Measurements from ENCODE around the gene UFC1. TPM values are rescaled to one million over a fixed set of nuclear protein-coding genes. Genes with fewer than 3 reads are reported as not detected.
A peak's percentile ranks its signal among the peaks of the same experiment; 100 is the strongest.

The UFC1 gene
- total RNA-seq, 4 donors from 2014 or later: 68.3 to 79.9 (median 76.7) TPM

DNA sequence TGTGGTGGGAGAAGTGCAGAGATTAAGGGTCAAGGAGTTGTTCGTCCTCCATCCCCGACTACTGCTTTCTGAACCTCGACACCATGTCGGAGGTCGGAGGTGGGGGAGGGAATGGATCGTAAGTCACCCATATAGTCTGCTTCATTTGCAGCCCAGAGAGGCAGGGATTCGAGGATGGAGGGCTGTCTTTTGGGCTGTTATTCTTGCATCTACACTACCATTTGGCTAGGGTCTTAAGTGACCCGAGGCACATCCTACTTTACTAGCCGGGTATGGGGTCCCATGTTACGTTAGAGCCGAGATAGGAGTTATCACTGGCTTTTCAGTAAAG, 6.1 kb downstream of the UFC1 start:
- WGBS, 2 donors: 14% methylated on average over 7 of the region's 11 CpGs
- H3K9me3 ChIP-seq: no peaks in the 10 kb centered on the region
- peak overlapping the region; percentile 77 to 99 (median 84) for H3K4me3 ChIP-seq
- intact Hi-C loops (cut with DNase I): no loop called here
- no peak for TF ChIP-seq POLR2A (IDR thresholded peaks at IDR 0.05)
- TF ChIP-seq, protein P1, sequence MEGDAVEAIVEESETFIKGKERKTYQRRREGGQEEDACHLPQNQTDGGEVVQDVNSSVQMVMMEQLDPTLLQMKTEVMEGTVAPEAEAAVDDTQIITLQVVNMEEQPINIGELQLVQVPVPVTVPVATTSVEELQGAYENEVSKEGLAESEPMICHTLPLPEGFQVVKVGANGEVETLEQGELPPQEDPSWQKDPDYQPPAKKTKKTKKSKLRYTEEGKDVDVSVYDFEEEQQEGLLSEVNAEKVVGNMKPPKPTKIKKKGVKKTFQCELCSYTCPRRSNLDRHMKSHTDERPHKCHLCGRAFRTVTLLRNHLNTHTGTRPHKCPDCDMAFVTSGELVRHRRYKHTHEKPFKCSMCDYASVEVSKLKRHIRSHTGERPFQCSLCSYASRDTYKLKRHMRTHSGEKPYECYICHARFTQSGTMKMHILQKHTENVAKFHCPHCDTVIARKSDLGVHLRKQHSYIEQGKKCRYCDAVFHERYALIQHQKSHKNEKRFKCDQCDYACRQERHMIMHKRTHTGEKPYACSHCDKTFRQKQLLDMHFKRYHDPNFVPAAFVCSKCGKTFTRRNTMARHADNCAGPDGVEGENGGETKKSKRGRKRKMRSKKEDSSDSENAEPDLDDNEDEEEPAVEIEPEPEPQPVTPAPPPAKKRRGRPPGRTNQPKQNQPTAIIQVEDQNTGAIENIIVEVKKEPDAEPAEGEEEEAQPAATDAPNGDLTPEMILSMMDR (IDR thresholded peaks at IDR 0.05): no peak
- peaks cover 13 to 59% (median 26%) of the 10 kb centered on the region in 3 donors for H3K4me1 ChIP-seq
- H3K27me3 ChIP-seq: no peaks in the 10 kb centered on the region
- no peak for DNase-seq
- H3K36me3 ChIP-seq: peaks cover 0 to 64% (median 8%) of the 10 kb centered on the region in 3 donors
- H3K27ac ChIP-seq: peak overlapping the region; percentile 87 to 96 (median 94)

DNA sequence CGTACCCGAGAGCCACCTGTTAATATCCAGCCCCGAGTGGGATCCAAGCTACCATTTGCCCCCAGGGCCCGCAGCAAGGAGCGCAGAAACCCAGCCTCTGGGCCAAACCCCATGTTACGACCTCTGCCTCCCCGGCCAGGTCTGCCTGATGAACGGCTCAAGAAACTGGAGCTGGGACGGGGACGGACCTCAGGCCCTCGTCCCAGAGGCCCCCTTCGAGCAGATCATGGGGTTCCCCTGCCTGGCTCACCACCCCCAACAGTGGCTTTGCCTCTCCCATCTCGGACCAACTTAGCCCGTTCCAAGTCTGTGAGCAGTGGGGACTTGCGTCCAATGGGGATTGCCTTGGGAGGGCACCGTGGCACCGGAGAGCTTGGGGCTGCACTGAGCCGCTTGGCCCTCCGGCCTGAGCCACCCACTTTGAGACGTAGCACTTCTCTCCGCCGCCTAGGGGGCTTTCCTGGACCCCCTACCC, 6.9 kb downstream of the UFC1 start:
- intact Hi-C loops (cut with DNase I): no loop called here
- no peaks in the 10 kb centered on the region for H3K9me3 ChIP-seq
- H3K4me1 ChIP-seq: peaks cover 19 to 59% (median 33%) of the 10 kb centered on the region in 3 donors
- H3K27me3 ChIP-seq: no peaks in the 10 kb centered on the region
- no peak for DNase-seq
- H3K36me3 ChIP-seq: peaks cover 0 to 67% (median 8%) of the 10 kb centered on the region in 3 donors
- TF ChIP-seq POLR2A (IDR thresholded peaks at IDR 0.05): no peak
- TF ChIP-seq, protein P1 (IDR thresholded peaks at IDR 0.05): no peak
- 92 to 93% methylated on average over 14 to 18 of the region's 22 CpGs for WGBS, 2 donors
- H3K27ac ChIP-seq: no peak overlapping the region
- peak overlapping the region in 2 of 4 donors; percentile 80 to 89 for H3K4me3 ChIP-seq

DNA sequence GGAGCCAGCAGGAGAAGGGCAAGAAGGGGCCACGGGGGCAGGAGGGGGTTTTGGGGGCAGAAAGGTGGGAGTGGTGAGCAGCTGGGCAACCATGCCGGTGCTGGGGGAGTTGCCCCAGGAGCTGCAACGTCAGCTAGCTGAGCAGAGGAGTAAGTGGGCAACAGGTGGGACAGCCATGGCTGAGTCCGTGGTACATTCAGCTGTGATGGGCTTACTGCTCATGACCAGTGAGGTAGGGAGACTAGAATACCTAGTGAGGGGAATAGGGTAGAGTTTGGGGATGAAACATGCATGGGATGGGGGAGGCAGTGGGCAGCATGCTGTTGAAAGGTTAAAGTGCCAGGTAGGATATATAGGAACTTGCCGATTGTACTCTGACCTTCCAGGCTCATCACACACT, 7.9 kb downstream of the UFC1 start:
- no peak for TF ChIP-seq POLR2A (IDR thresholded peaks at IDR 0.05)
- TF ChIP-seq, protein P1 (IDR thresholded peaks at IDR 0.05): no peak
- H3K4me3 ChIP-seq: no peak overlapping the region
- no peak overlapping the region for H3K27ac ChIP-seq

DNA sequence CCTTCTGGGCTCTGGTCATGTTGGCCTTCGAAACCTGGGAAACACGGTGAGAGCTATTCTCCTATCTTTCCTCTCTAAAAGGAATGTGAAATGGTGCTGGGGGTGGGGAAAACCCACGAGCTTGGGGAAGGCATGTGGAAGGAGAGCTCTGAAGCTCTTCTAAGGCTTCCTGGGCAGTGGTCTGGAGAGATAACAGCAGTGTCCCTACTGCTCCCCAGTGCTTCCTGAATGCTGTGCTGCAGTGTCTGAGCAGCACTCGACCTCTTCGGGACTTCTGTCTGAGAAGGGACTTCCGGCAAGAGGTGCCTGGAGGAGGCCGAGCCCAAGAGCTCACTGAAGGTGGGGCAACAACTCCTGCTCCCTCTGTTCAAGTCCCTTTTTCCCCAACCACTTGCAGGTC, 8.3 kb downstream of the UFC1 start:
- intact Hi-C loops (cut with DNase I): no loop called here
- H3K4me3 ChIP-seq: no peak overlapping the region
- DNase-seq: no peak
- no peaks in the 10 kb centered on the region for H3K9me3 ChIP-seq
- H3K27ac ChIP-seq: no peak overlapping the region
- WGBS, 2 donors: 71 to 74% methylated on average over 4 to 7 of the region's 7 CpGs
- H3K4me1 ChIP-seq: peaks cover 21 to 62% (median 36%) of the 10 kb centered on the region in 3 donors
- H3K36me3 ChIP-seq: peaks cover 0 to 62% (median 8%) of the 10 kb centered on the region in 3 donors
- no peak for TF ChIP-seq POLR2A (IDR thresholded peaks at IDR 0.05)
- TF ChIP-seq, protein P1 (IDR thresholded peaks at IDR 0.05): no peak
- H3K27me3 ChIP-seq: no peaks in the 10 kb centered on the region

More for the DNA sequence above, 7.9 kb downstream of the UFC1 start:
- 88 to 91% methylated on average over 4 to 5 of the region's 5 CpGs for WGBS, 2 donors
- Histone ChIP-seq H3K4me1 (peaks cover 20 to 58% (median 33%) of the 10 kb centered on the region in 3 donors), H3K27me3 (no peaks in the 10 kb centered on the region), H3K36me3 (peaks cover 0 to 66% (median 8%) of the 10 kb centered on the region in 3 donors), H3K9me3 (no peaks in the 10 kb centered on the region)
- DNase-seq: no peak
- intact Hi-C loops (cut with DNase I): no loop called here

DNA sequence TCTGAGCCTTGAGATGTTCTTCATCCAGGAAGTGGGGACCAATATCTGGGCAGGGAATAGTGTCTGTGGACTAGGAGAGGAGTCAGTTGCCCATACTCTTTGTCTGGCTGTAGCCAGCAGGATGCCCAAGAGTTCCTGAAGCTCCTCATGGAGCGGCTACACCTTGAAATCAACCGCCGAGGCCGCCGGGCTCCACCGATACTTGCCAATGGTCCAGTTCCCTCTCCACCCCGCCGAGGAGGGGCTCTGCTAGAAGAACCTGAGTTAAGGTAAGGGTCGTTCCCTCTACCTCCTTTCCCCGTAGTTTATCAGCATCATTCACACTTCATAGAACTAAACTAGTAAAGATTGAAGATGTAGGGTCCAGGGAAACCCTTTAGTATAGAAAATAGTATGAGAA, 9.0 kb downstream of the UFC1 start:
- DNase-seq: no peak
- H3K36me3 ChIP-seq: peaks cover 0 to 55% (median 6%) of the 10 kb centered on the region in 3 donors
- no peak overlapping the region for H3K27ac ChIP-seq
- 89 to 97% methylated on average over 9 to 10 of the region's 10 CpGs for WGBS, 2 donors
- H3K9me3 ChIP-seq: no peaks in the 10 kb centered on the region
- H3K27me3 ChIP-seq: no peaks in the 10 kb centered on the region
- H3K4me1 ChIP-seq: peaks cover 29 to 70% (median 43%) of the 10 kb centered on the region in 3 donors
- intact Hi-C loops (cut with DNase I): no loop called here
- no peak overlapping the region for H3K4me3 ChIP-seq
- TF ChIP-seq, protein P1 (IDR thresholded peaks at IDR 0.05): no peak
- TF ChIP-seq POLR2A (IDR thresholded peaks at IDR 0.05): no peak

All from esophagus squamous epithelium (tissue), 5 donors.